Measurements from ENCODE around the gene HSD17B8. TPM values are rescaled to one million over a fixed set of nuclear protein-coding genes. Genes with fewer than 3 reads are reported as not detected.

Gene HSD17B8
- total RNA-seq, 1 donor from 2014 or later: 13.3 TPM

GRCh38 chr6:33203443-33204164 is 851 bp upstream of the HSD17B8 start:
- peaks cover 56% of the 10 kb centered on the region for H3K4me1 ChIP-seq
- no peak for ATAC-seq
- H3K27ac ChIP-seq: no peak overlapping the region
- H3K36me3 ChIP-seq: peaks cover 19% of the 10 kb centered on the region
- DNase-seq: no peak
- H3K9me3 ChIP-seq: no peaks in the 10 kb centered on the region
- no peaks in the 10 kb centered on the region for H3K27me3 ChIP-seq (ENCODE audit: low read depth)
- TF ChIP-seq, protein P1, sequence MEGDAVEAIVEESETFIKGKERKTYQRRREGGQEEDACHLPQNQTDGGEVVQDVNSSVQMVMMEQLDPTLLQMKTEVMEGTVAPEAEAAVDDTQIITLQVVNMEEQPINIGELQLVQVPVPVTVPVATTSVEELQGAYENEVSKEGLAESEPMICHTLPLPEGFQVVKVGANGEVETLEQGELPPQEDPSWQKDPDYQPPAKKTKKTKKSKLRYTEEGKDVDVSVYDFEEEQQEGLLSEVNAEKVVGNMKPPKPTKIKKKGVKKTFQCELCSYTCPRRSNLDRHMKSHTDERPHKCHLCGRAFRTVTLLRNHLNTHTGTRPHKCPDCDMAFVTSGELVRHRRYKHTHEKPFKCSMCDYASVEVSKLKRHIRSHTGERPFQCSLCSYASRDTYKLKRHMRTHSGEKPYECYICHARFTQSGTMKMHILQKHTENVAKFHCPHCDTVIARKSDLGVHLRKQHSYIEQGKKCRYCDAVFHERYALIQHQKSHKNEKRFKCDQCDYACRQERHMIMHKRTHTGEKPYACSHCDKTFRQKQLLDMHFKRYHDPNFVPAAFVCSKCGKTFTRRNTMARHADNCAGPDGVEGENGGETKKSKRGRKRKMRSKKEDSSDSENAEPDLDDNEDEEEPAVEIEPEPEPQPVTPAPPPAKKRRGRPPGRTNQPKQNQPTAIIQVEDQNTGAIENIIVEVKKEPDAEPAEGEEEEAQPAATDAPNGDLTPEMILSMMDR (IDR thresholded peaks at IDR 0.05): no peak
- no peak overlapping the region for H3K4me3 ChIP-seq
- intact Hi-C loops (cut with DNase I): no loop called here

DNA sequence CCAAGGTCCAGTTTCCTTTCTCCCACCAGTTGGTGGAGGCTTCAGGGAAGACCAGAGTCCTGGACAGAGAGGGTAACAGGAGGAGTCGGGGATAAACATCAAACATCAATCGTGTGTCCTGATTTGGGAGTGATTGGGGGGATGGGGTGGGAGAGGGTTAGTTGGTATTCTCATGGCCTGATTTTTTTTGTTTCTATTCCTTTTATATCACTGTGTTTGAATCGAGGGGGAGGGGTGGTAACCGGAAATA is 365 bp upstream of the HSD17B8 start:
- Histone ChIP-seq H3K4me1 (peaks cover 55% of the 10 kb centered on the region), H3K9me3 (no peaks in the 10 kb centered on the region), H3K4me3 (peak overlapping the region; percentile 80), H3K36me3 (peaks cover 19% of the 10 kb centered on the region), H3K27ac (no peak overlapping the region), H3K27me3 (ENCODE audit: low read depth) (no peaks in the 10 kb centered on the region)
- DNase-seq (no peak), ATAC-seq (no peak)
- intact Hi-C loops (cut with DNase I): no loop called here
- TF ChIP-seq, protein P1 (IDR thresholded peaks at IDR 0.05): no peak

- Histone ChIP-seq H3K4me3 (peak overlapping the region; percentile 80), H3K4me1 (peaks cover 53% of the 10 kb centered on the region)
- no peak for ATAC-seq
These were observed 954 bp downstream of the HSD17B8 start for GRCh38 chr6:33205191-33206026.

DNA sequence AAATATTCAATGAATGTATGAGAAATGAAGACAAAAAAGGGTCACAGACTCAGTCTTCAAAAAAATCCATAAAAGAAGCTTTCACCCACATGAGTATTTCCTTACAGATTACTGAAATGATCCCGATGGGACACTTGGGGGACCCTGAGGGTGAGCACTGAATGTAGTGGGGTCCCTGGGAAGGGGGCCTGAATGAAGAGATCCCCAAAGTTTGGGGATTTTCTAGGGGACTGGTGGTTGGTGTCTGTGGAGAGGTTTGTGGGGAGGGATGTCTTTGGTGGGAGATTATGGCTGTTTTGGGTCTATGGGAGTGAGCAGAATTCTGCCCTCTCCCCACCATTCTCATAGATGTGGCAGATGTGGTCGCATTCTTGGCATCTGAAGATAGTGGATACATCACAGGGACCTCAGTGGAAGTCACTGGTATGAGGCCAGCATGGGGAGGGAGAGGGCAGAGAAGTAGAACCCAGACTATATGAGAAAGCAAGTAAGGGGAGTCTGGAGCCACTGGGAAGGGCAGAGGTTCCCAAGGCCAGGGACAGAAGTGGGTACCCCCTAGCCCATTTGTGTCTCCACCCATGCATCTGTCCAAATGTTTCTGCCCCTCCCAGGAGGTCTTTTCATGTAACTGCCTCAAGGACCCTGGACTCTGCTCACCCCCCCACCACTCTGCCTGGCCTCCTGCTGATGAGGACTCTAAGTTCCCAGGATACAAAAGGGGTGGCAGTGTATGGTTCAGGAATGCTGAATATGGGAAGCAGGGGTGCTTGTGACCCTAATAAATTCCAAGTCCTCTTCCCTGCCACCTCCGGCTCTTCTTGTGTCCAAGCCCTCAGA is 1.8 kb downstream of the HSD17B8 start:
- ATAC-seq (no peak), DNase-seq (no peak)
- H3K4me1 ChIP-seq: peaks cover 53% of the 10 kb centered on the region
- no peaks in the 10 kb centered on the region for H3K9me3 ChIP-seq
- intact Hi-C loops (cut with DNase I): no loop called here
- TF ChIP-seq, protein P1 (IDR thresholded peaks at IDR 0.05): no peak
- H3K27ac ChIP-seq: no peak overlapping the region
- H3K27me3 ChIP-seq (ENCODE audit: low read depth): no peaks in the 10 kb centered on the region
- H3K4me3 ChIP-seq: no peak overlapping the region
- peaks cover 36% of the 10 kb centered on the region for H3K36me3 ChIP-seq

More at GRCh38 chr6:33205191-33206026, 954 bp downstream of the HSD17B8 start:
- Histone ChIP-seq H3K27ac (peak overlapping the region; percentile 77), H3K27me3 (ENCODE audit: low read depth) (no peaks in the 10 kb centered on the region), H3K36me3 (peaks cover 30% of the 10 kb centered on the region), H3K9me3 (no peaks in the 10 kb centered on the region)
- DNase-seq: no peak
- TF ChIP-seq, protein P1 (IDR thresholded peaks at IDR 0.05): no peak
- intact Hi-C loops (cut with DNase I): no loop called here

GRCh38 chr6:33206864-33207551 is 2.6 kb downstream of the HSD17B8 start:
- H3K27ac ChIP-seq: peak overlapping the region; percentile 95
- TF ChIP-seq, protein P1 (IDR thresholded peaks at IDR 0.05): no peak
- DNase-seq (no peak), ATAC-seq (no peak)
- intact Hi-C loops (cut with DNase I): no loop called here
- H3K4me3 ChIP-seq: peak overlapping the region; percentile 83
- no peaks in the 10 kb centered on the region for H3K9me3 ChIP-seq
- peaks cover 45% of the 10 kb centered on the region for H3K4me1 ChIP-seq
- H3K36me3 ChIP-seq: peaks cover 35% of the 10 kb centered on the region
- no peaks in the 10 kb centered on the region for H3K27me3 ChIP-seq (ENCODE audit: low read depth)

Data from lower lobe of right lung (tissue), 2 donors.